ENCODE measurements around the gene PATZ1.

PATZ1 gene

DNA sequence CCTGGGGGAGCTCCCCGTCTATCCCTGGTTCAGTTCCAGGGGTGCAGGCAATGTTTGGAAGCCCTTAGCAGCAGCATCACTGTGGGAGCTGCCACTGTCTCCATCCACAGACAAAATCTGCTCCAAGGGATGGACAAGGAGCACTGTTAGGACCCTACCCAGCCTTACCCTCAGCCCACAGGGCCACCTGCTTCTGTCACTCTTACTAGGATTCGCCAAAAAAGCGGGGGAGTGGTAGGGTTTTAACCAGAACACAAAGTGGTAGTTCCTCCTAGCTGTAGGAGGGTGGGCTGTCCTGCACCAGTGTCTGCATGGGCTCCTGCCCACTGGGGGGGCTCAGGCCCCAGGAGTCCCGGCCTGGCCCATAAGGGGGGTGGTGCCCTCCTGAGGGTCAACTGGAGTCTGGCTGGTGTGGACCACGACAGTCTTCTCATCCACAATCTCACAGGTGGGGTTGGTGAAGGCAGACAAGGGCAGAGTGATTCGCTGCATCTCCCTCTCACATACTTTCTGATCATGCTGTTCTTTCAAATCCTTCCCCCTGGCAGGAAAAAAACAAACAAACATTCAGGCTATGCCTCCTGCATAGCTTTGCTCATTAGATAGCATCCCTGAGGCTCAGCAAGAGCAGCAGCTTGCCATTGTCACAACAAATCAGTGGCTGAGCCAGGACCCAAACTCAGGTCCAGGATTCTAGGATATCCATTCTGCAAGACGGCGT, 63.2 kb downstream of the PATZ1 start:
- no peak for DNase-seq (ENCODE audit: low read depth)

DNA sequence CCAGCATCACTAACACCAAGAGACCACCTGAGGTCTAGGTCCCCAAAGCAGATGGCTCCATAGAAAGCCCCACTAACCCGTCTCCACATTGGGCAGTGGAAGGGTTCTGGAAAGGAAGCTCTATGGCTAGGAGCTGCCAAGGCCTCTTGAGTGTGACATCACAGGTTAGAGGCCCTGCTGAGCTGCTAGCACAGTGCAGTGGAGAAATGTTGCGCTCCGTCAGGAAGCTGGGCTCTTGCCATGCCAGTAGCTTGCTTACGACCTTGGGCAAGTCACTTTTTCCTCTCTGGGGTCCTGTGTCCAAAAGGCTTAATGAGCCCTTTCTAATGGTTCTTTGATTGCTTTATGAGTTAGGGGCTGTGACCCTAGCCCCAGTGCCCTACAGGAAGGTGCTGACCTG, 64.4 kb downstream of the PATZ1 start:
- no peak for DNase-seq (ENCODE audit: low read depth)

DNA sequence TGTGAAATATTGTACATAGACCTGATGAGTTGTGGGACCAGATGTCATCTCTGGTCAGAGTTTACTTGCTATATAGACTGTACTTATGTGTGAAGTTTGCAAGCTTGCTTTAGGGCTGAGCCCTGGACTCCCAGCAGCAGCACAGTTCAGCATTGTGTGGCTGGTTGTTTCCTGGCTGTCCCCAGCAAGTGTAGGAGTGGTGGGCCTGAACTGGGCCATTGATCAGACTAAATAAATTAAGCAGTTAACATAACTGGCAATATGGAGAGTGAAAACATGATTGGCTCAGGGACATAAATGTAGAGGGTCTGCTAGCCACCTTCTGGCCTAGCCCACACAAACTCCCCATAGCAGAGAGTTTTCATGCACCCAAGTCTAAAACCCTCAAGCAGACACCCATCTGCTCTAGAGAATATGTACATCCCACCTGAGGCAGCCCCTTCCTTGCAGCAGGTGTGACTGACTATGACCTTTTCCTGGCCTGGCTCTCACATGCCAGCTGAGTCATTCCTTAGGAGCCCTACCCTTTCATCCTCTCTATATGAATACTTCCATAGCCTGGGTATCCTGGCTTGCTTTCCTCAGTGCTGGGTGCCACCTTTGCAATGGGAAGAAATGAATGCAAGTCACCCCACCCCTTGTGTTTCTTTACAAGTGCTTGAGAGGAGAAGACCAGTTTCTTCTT, 66.2 kb downstream of the PATZ1 start:
- no peak for DNase-seq (ENCODE audit: low read depth)

DNA sequence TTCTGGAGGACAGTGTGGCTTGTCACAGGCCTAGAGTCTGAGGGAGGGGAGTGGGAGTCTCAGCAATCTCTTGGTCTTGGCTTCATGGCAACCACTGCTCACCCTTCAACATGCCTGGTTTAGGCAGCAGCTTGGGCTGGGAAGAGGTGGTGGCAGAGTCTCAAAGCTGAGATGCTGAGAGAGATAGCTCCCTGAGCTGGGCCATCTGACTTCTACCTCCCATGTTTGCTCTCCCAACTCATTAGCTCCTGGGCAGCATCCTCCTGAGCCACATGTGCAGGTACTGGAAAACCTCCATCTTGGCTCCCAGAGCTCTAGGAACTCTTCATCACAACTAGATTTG, 66.8 kb downstream of the PATZ1 start:
- DNase-seq (ENCODE audit: low read depth): no peak

DNA sequence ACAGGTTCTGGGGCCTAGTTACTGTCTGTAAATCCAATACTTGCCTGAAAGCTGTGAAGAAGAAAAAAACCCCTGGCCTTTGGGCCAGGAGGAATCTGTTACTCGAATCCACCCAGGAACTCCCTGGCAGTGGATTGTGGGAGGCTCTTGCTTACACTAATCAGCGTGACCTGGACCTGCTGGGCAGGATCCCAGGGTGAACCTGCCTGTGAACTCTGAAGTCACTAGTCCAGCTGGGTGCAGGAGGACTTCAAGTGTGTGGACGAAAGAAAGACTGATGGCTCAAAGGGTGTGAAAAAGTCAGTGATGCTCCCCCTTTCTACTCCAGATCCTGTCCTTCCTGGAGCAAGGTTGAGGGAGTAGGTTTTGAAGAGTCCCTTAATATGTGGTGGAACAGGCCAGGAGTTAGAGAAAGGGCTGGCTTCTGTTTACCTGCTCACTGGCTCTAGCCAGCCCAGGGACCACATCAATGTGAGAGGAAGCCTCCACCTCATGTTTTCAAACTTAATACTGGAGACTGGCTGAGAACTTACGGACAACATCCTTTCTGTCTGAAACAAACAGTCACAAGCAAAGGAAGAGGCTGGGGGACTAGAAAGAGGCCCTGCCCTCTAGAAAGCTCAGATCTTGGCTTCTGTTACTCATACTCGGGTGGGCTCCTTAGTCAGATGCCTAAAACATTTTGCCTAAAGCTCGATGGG, 67.4 kb downstream of the PATZ1 start:
- no peak for DNase-seq (ENCODE audit: low read depth)

DNA sequence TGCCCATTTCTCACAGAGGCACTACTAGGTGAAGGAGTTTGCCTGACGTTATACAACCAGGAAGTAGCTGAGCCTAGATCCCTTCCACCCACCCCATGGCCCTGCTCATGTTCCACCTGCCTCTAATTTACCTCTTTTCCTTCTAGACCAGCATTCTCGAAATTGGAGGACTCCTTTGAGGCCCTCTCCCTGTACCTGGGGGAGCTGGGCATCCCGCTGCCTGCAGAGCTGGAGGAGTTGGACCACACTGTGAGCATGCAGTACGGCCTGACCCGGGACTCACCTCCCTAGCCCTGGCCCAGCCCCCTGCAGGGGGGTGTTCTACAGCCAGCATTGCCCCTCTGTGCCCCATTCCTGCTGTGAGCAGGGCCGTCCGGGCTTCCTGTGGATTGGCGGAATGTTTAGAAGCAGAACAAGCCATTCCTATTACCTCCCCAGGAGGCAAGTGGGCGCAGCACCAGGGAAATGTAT, 68.0 kb downstream of the PATZ1 start:
- DNase-seq (ENCODE audit: low read depth): no peak

DNA sequence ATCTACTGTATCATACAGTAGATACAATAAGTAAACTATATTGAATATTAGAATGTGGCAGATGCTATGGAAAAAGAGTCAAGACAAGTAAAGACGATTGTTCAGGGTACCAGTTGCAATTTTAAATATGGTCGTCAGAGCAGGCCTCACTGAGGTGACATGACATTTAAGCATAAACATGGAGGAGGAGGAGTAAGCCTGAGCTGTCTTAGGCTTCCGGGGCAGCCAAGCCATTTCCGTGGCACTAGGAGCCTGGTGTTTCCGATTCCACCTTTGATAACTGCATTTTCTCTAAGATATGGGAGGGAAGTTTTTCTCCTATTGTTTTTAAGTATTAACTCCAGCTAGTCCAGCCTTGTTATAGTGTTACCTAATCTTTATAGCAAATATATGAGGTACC, 68.4 kb downstream of the PATZ1 start:
- DNase-seq (ENCODE audit: low read depth): no peak

DNA sequence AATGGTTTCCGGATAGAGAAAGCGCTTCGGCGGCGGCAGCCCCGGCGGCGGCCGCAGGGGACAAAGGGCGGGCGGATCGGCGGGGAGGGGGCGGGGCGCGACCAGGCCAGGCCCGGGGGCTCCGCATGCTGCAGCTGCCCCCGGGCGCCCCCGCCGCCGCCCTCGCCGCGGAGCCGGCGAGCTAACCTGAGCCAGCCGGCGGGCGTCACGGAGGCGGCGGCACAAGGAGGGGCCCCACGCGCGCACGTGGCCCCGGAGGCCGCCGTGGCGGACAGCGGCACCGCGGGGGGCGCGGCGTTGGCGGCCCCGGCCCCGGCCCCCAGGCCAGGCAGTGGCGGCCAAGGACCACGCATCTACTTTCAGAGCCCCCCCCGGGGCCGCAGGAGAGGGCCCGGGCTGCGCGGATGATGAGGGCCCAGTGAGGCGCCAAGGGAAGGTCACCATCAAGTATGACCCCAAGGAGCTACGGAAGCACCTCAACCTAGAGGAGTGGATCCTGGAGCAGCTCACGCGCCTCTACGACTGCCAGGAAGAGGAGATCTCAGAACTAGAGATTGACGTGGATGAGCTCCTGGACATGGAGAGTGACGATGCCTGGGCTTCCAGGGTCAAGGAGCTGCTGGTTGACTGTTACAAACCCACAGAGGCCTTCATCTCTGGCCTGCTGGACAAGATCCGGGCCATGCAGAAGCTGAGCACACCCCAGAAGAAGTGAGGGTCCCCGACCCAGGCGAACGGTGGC, 69.5 kb downstream of the PATZ1 start:
- no peak for DNase-seq (ENCODE audit: low read depth)
